Hematopoietic multipotent progenitor cell treated with erythropoietin and hydrocortisone succinate and interleukin-3 and kit ligand, for 17 days (in vitro differentiated cells): ENCODE measurements around the gene MRPL40.
"Not testable (repeated sequence)": the region's sequence is repeated elsewhere in the genome, so short reads cannot be mapped to it uniquely, and the experiment has no call there.

Experiments
- DNase-seq: peaks from one replicate; pipeline ENCODE4 v3.0.0-alpha.2; 2015; ENCODE audit warnings: low spot score

Gene MRPL40

DNA sequence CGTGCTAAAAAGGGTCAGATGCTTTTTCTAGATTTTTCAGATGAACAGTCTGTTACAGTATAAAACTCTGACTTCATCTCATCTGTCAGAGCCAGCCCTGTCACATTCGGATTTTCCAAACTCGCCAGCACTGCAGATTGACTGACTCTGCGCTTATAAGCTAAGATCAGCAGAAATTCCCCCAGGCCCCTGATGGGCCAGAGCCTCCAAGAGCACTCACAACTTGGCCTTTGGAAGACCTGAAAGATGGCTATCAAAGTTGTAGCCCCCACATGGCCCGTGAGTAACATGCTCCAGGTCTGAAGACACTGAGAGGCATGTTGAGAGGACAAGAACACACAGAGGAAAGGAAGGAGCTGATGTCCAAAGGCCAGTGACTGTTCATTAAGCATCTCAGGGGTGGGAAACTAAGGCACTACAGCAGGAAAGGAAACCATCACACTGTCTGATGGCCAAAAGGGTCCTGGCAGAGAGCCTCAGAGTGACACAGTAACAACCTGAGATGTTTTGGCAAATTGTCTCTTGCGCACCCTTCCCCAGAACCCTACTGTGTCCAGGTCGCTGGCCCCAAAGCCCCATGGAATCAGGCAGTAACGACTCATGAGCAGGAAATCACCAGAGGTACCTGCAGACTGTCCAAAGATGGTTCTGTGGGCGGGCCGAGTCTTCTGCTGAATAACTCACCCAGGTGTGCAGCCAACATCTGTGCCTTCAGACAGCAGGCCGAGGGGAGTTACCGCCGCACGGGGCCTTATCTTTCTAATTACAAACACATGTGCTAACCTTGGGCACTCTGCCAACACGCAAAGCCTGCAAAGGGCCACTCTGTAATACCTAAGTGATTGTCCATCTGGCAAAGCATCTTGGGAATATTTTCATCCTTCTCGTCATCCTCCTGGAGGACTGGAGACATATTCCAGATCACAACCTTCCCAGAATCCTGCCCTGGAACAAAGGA, 24.4 kb upstream of the MRPL40 start:
- peak; percentile 83 for DNase-seq

DNA sequence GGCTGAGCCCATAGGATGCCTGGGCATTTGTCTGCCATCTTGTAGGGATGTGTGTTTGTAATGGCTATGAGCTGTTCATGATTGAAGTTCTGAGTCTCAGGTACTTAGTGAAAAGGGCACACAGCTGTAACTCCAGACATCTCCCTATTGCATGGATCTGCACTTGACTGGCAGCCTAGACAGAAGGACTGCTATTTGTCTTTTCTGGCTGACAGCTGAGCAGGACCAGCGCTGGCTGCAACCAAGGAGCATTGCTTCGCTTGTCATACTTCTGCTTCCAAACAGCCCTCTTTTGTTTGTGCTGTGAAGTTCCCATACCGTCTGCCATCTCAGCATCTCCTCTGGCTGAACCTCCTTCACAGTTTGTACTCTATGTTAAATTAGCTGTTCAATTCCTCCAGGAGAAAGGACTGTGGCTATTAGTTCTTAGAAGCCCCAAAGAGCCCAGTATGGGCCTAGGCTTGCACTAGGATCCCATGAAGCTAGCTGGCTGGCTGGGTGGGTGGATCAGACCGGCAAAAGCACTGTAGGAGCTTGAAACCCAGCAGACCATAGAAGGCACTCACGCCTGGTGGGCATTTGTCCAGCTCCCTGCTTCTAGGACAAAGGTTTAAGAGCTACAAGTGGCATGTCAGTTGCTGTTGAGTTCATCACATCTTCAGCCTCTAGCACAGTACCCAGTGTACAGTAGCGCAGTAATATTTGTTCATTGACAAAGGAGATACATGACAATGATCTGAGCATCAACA, 21.2 kb upstream of the MRPL40 start:
- DNase-seq, result no peak

- no peak for DNase-seq
These were observed 20.7 kb upstream of the MRPL40 start for GRCh38 chr22:19411690-19412045.

- DNase-seq, result no peak
These were observed 19.9 kb upstream of the MRPL40 start for GRCh38 chr22:19412478-19412877.

DNA sequence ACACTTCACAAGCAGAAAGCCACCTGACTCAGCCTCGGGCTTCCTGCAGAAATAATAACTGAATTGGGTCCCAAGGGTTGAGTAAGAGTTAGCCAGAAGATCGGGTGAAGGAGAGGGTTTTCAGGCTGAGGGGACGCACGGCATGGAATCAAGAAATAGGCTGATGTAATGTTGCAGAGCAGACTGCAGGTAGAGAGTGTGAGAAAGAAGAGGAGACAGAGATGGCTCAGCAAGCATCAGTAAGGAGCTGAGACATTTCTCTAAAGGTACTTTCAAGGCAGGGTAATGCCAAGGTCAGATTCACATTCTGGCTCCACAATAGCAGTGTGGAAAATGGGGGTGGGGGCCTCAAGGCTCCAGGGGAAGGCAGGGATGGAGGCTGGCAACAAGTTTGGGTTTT, 19.4 kb upstream of the MRPL40 start:
- DNase-seq, result no peak

GRCh38 chr22:19419086-19419463, 13.3 kb upstream of the MRPL40 start:
- no peak for DNase-seq

GRCh38 chr22:19419464-19420178, 12.7 kb upstream of the MRPL40 start:
- DNase-seq, result peak; percentile 42

- DNase-seq, result no peak
These were observed 12.0 kb upstream of the MRPL40 start for GRCh38 chr22:19420321-19420720.

DNA sequence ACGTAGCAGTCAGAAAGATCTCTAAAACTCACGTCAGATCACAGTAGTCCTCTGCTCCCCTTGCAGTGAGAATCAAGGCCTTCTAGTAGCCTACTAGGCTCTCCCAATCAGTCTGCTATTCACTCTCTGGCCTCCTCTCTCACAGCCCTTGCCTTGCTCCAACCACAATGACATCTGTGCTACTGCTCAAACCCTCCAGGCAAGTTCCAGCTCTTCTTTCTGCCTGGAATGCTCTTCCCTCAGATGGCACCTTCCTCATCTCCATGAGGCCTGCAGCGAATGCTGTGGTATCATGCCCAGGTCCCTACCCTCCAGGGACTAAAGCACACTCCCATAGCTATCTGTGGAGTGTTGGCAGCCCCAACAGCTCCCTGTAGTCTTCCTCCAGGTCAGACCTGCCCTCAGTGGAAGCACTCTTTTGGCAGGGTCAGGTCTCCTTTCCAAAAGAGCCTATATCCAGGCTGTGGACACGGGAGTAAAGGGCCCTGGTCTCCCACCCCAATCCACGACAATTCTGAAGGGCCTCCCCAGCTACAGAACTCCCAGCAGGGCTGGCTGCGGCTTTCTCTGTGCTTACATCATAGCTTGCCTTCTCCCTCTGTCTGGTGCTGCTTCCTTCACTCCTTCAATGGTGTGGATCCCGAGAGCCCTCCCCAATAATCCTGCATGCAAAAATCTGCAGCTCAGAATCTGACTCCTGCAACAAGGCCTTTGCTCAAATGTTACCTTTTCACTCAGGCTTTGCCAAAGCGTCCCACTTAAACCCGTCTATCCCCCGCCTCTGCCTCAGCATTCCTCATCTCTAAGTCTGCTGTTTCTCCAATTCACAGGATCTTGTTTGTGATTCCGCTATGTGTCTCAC, 9.7 kb upstream of the MRPL40 start:
- DNase-seq, result no peak

DNA sequence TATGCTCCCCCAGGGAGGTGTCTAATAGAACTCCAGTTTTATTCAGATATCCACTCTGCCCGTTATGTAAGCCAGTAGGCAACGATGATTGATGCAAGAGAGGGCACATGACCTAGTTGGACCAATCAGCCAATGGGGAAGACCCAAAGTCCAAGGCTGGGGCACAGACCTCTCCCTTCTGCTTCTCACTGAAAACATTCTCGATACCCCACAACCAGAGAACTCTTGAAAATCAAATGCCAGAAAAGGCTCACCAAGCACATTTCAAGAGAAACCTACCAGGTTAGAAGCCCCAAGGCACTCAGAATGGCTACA, 8.2 kb upstream of the MRPL40 start:
- no peak for DNase-seq

GRCh38 chr22:19429950-19430889, 2.1 kb upstream of the MRPL40 start:
- DNase-seq, result peak; percentile 64

- peak; percentile 60 for DNase-seq
These were observed 1.3 kb upstream of the MRPL40 start for GRCh38 chr22:19430890-19431541.

DNA sequence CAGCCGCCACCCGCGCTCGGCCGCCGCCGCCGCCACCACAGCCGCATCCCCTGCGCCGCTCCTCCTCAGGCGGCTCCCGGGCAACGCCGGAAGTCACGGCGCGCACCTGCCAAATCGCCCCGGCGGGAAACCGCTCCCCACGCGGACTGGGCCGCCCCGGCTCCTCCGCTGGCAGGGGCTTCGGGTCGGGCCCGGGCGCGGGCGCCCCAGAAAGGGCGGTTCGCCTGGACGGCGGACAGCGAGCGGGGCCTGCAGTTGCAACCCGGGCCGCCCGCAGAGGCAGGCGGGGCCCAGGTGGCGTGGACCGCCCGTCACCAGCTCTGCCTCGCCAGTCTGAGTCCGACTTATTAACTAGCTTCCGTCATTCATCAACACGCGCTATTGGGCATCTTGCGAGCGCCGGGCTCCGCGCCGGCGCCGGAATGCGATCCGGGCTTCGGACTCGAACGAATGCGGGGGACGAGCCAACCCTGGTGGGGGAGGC, 654 bp upstream of the MRPL40 start, which contains the start of gene HIRA:
Gene HIRA, minus strand, starts transcription at position 85 of the 484 bp plus-strand sequence. CDS start 257 bp downstream, outside the sequence.
- DNase-seq, result peak; percentile 81

GRCh38 chr22:19434401-19434800, 2.1 kb downstream of the MRPL40 start:
- DNase-seq, result no peak

- no peak for DNase-seq
These were observed 2.7 kb downstream of the MRPL40 start for GRCh38 chr22:19434829-19435580.

- DNase-seq, result not testable (repeated sequence)
These were observed 4.3 kb downstream of the MRPL40 start for GRCh38 chr22:19436444-19437161.

DNA sequence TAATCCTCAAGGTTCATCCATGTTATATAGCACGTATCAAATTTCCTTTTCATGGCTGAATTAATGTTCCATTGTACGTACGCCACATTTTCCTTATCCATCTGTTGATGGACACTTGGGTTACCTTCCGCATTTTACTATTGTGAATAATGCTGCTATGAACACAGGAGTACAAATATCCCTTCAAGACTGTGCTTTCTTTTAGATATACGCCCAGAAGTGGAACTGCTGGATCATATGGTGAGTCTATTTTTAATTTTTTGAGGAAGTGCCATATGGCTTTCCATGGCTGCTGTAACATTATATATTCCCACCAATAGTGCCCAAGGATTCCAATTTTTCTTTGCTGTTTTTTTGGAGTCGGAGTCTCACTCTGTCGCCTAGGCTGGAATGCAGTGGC, 6.0 kb downstream of the MRPL40 start:
- no peak for DNase-seq

GRCh38 chr22:19440411-19441195, 8.3 kb downstream of the MRPL40 start:
- DNase-seq, result no peak
